HPDE6-E6E7 (cell line): Measurements from ENCODE around the gene CACNA1F.

ENCODE experiments used
- DNase-seq: peaks from one replicate; pipeline ENCODE4 v3.0.0; 2011; ENCODE audit warnings: missing footprints; ENCODE audit errors: extremely low spot score

The CACNA1F gene

DNA sequence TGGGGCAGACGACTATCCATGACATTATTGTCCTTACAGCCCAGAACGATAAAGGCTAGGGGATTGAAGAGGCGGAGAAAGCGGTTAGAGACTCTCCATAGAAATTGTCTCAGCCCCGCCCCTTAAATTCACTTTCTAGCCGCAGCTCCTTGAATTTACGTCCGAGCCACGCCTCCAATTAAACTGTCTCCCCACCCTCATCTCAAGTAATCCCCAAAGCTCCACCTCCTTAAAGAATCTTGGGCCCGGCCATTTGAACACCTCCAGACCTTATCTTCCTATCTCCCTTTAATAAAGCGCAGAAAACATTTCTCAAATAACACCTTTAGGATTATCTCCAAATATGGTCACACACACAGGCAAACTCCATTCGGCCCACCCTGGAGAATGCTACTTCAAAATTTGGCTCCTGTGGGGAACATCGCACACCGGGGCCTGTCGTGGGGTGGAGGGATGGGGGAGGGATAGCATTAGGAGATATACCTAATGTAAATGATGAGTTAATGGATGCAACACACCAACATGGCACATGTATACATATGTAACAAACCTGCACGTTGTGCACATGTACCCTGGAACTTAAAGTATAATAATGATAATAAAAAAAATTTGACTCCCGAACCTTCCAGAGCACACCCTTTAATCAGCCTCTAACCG is 77.8 kb downstream of the CACNA1F start:
- peak; percentile 48 for DNase-seq
